Glutamatergic neuron (in vitro differentiated cells): ENCODE results near the gene DOCK11. TPM values are rescaled to one million over a fixed set of nuclear protein-coding genes. Genes with fewer than 3 reads are reported as not detected.

ENCODE experiments used
- DNase-seq: peaks from one replicate; pipeline ENCODE4 v3.0.0; 2022
- H3K27ac Mint-ChIP-seq: one replicate; pipeline ENCODE4 v1.8.0; 2020; ENCODE audit warnings: mild to moderate bottlenecking, mixed read lengths, inconsistent platforms; ENCODE audit not compliant: unreplicated experiment
- H3K27me3 Mint-ChIP-seq: one replicate; pipeline ENCODE4 v1.8.0; 2020; ENCODE audit warnings: mild to moderate bottlenecking, moderate library complexity, mixed read lengths, inconsistent platforms; ENCODE audit not compliant: unreplicated experiment
- H3K36me3 Mint-ChIP-seq: one replicate; pipeline ENCODE4 v1.8.0; 2020; ENCODE audit warnings: mild to moderate bottlenecking, mixed read lengths, inconsistent platforms; ENCODE audit not compliant: unreplicated experiment
- H3K4me1 Mint-ChIP-seq: one replicate; pipeline ENCODE4 v1.8.0; 2020; ENCODE audit warnings: mild to moderate bottlenecking, low read depth, mixed read lengths, inconsistent platforms; ENCODE audit not compliant: unreplicated experiment
- H3K4me3 Mint-ChIP-seq: one replicate; pipeline ENCODE4 v1.8.0; 2020; ENCODE audit warnings: mild to moderate bottlenecking, mixed read lengths, inconsistent platforms; ENCODE audit not compliant: unreplicated experiment
- H3K9me3 Mint-ChIP-seq: one replicate; pipeline ENCODE4 v1.8.0; 2020; ENCODE audit warnings: mild to moderate bottlenecking, moderate library complexity, mixed read lengths, inconsistent platforms; ENCODE audit not compliant: unreplicated experiment
- total RNA-seq: library from RNA; stranded (reverse); fragmentation: NEBNext Ultra II Directional; extraction: Animal tissue kit (Norgen Biotek cat#: 25700); gene quantifications from one replicate; pipeline ENCODE4 v1.2.1, GENCODE V29; 2021; ENCODE audit not compliant: unreplicated experiment
- TF ChIP-seq, protein P1 (sequence below): fragments of 200-600 bp; sonication (generic); IDR thresholded peaks from one replicate; pipeline ENCODE4 v1.5.0; 2021; ENCODE audit not compliant: partially characterized antibody, unreplicated experiment

DOCK11 gene
- total RNA-seq, 1 donor from 2014 or later = 53.1 TPM

DNA sequence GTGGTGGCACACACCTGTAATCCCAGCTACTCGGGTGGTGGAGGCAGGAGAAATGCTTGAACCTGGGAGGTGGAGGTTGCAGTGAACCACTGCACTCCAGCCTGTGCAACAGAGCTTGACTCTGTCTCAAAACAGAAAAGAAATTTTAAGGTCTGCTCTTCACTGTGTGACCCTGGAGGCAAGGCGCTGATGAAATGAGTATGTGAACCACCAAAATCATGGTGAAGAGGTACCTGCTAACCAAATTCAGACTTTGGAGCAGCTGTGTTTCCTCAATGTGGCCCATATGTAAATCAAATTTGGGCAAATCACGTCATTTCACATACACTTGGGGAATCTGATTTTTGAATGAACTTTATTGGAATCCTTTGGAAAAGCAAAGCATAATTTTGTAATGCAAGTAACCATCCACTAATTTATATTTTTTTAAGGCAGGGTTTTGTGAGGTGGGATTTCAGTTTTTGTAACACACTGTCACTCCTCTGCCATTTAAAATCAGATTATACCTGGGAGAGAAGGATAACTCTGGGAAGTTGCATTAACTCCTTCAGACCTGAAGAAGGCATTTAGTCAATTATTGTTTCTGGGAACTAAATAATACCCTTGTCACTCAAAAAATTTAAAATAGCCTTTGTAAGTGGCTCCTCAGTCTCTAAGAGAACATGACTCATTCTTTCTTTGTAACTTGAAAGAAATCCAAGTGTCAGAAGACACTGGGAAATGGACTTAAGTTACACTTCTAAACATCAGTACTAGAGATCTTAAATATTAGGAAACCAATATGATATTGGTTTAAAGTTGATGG, 24.0 kb downstream of the DOCK11 start:
- H3K27me3 Mint-ChIP-seq = peaks cover under 1% of the 10 kb centered on the region
- H3K36me3 Mint-ChIP-seq = peaks cover 4% of the 10 kb centered on the region
- no peaks in the 10 kb centered on the region for H3K9me3 Mint-ChIP-seq
- H3K4me3 Mint-ChIP-seq = no peak overlapping the region
- TF ChIP-seq, protein P1, sequence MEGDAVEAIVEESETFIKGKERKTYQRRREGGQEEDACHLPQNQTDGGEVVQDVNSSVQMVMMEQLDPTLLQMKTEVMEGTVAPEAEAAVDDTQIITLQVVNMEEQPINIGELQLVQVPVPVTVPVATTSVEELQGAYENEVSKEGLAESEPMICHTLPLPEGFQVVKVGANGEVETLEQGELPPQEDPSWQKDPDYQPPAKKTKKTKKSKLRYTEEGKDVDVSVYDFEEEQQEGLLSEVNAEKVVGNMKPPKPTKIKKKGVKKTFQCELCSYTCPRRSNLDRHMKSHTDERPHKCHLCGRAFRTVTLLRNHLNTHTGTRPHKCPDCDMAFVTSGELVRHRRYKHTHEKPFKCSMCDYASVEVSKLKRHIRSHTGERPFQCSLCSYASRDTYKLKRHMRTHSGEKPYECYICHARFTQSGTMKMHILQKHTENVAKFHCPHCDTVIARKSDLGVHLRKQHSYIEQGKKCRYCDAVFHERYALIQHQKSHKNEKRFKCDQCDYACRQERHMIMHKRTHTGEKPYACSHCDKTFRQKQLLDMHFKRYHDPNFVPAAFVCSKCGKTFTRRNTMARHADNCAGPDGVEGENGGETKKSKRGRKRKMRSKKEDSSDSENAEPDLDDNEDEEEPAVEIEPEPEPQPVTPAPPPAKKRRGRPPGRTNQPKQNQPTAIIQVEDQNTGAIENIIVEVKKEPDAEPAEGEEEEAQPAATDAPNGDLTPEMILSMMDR = no peak
- peaks cover 1% of the 10 kb centered on the region for H3K4me1 Mint-ChIP-seq
- no peak overlapping the region for H3K27ac Mint-ChIP-seq
- DNase-seq = no peak

DNA sequence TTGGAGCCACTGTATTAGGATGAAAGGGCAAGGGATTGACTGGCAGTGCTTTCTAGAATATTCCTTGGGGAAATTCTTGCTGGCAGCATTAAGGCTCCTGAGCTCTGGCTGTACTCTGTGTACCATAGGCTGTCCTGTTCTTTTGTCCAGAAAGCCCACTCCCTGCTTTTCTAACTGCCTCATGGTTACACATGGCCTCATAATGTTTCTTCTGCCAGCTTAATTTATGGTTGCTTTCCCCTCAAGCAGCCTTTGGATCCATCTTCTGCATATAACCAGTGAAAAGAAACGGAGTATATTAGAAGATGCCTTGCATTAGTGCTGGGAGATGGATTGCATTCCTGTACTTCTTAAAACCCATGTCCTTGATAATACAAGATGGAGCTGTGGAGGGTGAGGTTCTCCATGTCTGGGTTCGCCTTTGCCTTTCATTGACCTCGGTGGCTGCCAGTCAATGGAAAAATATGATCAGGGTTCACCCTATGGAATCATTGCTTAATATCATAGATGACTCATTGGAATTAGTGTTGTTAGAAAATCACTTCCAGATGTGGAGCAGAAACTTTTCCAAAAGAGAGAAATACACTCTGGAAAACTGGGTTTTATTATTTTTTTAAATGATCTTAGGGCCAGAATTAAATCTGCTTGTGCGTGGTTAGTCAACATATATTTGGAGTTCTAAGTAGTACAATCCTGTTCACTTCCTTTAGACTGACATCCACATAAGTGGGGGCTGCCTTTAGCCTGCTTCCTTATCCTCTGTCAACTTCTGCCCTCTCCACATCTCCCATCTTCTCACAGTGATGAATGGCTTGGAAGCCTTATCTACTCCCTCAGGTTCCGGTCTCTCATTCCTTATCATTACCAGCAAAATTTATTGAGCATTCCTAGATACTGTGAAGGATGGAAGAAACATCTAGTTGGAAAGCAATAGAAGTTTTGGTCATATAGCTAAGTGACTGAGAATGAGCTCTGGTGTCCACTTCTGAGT, 24.9 kb downstream of the DOCK11 start:
- no peak overlapping the region for H3K27ac Mint-ChIP-seq
- peaks cover 1% of the 10 kb centered on the region for H3K4me1 Mint-ChIP-seq
- TF ChIP-seq, protein P1 = no peak
- no peaks in the 10 kb centered on the region for H3K27me3 Mint-ChIP-seq
- H3K36me3 Mint-ChIP-seq = no peaks in the 10 kb centered on the region
- no peaks in the 10 kb centered on the region for H3K9me3 Mint-ChIP-seq
- no peak overlapping the region for H3K4me3 Mint-ChIP-seq
- DNase-seq = no peak

GRCh38 chrX:118521435-118521834, 25.8 kb downstream of the DOCK11 start:
- TF ChIP-seq, protein P1 = no peak
- H3K27ac Mint-ChIP-seq = no peak overlapping the region
- peaks cover 8% of the 10 kb centered on the region for H3K4me1 Mint-ChIP-seq
- no peaks in the 10 kb centered on the region for H3K27me3 Mint-ChIP-seq
- DNase-seq = no peak
- no peaks in the 10 kb centered on the region for H3K9me3 Mint-ChIP-seq
- no peaks in the 10 kb centered on the region for H3K36me3 Mint-ChIP-seq
- H3K4me3 Mint-ChIP-seq = no peak overlapping the region

GRCh38 chrX:118522230-118522926, 26.8 kb downstream of the DOCK11 start:
- no peaks in the 10 kb centered on the region for H3K9me3 Mint-ChIP-seq
- no peak overlapping the region for H3K4me3 Mint-ChIP-seq
- H3K36me3 Mint-ChIP-seq = no peaks in the 10 kb centered on the region
- DNase-seq = no peak
- no peak overlapping the region for H3K27ac Mint-ChIP-seq
- TF ChIP-seq, protein P1 = no peak
- peaks cover 9% of the 10 kb centered on the region for H3K4me1 Mint-ChIP-seq
- no peaks in the 10 kb centered on the region for H3K27me3 Mint-ChIP-seq
